ENCODE data around the gene GJC3. TPM values are rescaled to one million over a fixed set of nuclear protein-coding genes. Genes with fewer than 3 reads are reported as not detected.

GJC3 gene
- total RNA-seq, 1 experiment from 2014 or later = 2.3 TPM

- Histone ChIP-seq H3K27me3 (ENCODE audit: insufficient read depth, low read length) (no peaks in the 10 kb centered on the region), H4K91ac (ENCODE audit: insufficient read length, low read depth, low read length) (no peak overlapping the region), H2BK20ac (ENCODE audit: low read depth, low read length, poor library complexity, severe bottlenecking) (no peak overlapping the region), H3K9ac (ENCODE audit: extremely low read depth, insufficient read length, low read length) (no peak overlapping the region), H2AK5ac (ENCODE audit: insufficient read length, low read length) (no peak overlapping the region), H3K9me3 (ENCODE audit: control insufficient read depth, low read depth, low read length) (no peaks in the 10 kb centered on the region), H2BK15ac (ENCODE audit: low read depth, low read length) (no peak overlapping the region), H4K5ac (ENCODE audit: insufficient read length, low read depth, low read length) (no peak overlapping the region), H2AFZ (ENCODE audit: low read length) (no peak overlapping the region), H3K56ac (ENCODE audit: insufficient read length, low read depth, low read length) (no peak overlapping the region), H3K79me1 (ENCODE audit: insufficient read depth, low read depth, low read length, poor library complexity, severe bottlenecking) (no peaks in the 10 kb centered on the region), H3T11ph (ENCODE audit: low read length) (no peak overlapping the region), H3K23me2 (ENCODE audit: insufficient read length, low read depth, low read length, poor library complexity, severe bottlenecking) (no peaks in the 10 kb centered on the region), H4K8ac (replicated peaks; ENCODE audit: insufficient read length, low read depth, low read length) (no peak overlapping the region), H4K20me1 (ENCODE audit: control insufficient read depth, insufficient read depth, insufficient read length) (no peaks in the 10 kb centered on the region), H3K4ac (ENCODE audit: low read depth, low read length) (no peak overlapping the region), H3K4me2 (ENCODE audit: insufficient read depth, insufficient read length, low read length) (no peak overlapping the region), H2BK5ac (ENCODE audit: insufficient read length, low read length) (no peak overlapping the region), H3K27ac (ENCODE audit: insufficient read length, low read depth, low read length) (no peak overlapping the region), H3K4me1 (ENCODE audit: insufficient read depth, low read length) (no peaks in the 10 kb centered on the region), H3K14ac (ENCODE audit: insufficient read depth, low read length) (no peak overlapping the region), H3K18ac (ENCODE audit: insufficient read length, low read depth, low read length) (no peak overlapping the region), H2BK120ac (ENCODE audit: low read depth, low read length, poor library complexity, severe bottlenecking) (no peak overlapping the region), H3K23ac (ENCODE audit: insufficient read length, low read depth, low read length) (no peak overlapping the region), H2BK12ac (ENCODE audit: insufficient read length, low read depth, low read length) (no peak overlapping the region), H3K79me2 (ENCODE audit: insufficient read depth, low read length) (no peaks in the 10 kb centered on the region)
- H3K27ac Mint-ChIP-seq = no peak overlapping the region
- H3K4me1 Mint-ChIP-seq = no peaks in the 10 kb centered on the region
- peaks cover 36% of the 10 kb centered on the region for H3K27me3 Mint-ChIP-seq (ENCODE audit: low read depth)
- WGBS (ENCODE audit: extremely low coverage, insufficient read length, low lambda C conversion rate) = no CpG with 5 or more reads among the region's 9 CpGs
- no peak for TF ChIP-seq CTCF (conservative IDR thresholded peaks at IDR 0.05)
- no peaks in the 10 kb centered on the region for H3K36me3 Mint-ChIP-seq (ENCODE audit: insufficient read depth in 1 of 3, low read depth in 3 of 3)
- no peaks in the 10 kb centered on the region; a peak in 3 of 5 replicates for H3K9me3 Mint-ChIP-seq
- no peak overlapping the region for H3K4me3 Mint-ChIP-seq
- DNase-seq = no peak
Observed at GRCh38 chr7:99958564-99959227, 29.3 kb upstream of the GJC3 start.
